ENCODE results near the gene ADARB2. TPM values are rescaled to one million over a fixed set of nuclear protein-coding genes. Genes with fewer than 3 reads are reported as not detected.

ADARB2 gene
- total and polyA plus RNA-seq, 10 of the 15 experiments (the other 5 are each of a cell fraction or from before 2014, with no cell fraction given): 0.02 to 4.1 (median 0.76) TPM

DNA sequence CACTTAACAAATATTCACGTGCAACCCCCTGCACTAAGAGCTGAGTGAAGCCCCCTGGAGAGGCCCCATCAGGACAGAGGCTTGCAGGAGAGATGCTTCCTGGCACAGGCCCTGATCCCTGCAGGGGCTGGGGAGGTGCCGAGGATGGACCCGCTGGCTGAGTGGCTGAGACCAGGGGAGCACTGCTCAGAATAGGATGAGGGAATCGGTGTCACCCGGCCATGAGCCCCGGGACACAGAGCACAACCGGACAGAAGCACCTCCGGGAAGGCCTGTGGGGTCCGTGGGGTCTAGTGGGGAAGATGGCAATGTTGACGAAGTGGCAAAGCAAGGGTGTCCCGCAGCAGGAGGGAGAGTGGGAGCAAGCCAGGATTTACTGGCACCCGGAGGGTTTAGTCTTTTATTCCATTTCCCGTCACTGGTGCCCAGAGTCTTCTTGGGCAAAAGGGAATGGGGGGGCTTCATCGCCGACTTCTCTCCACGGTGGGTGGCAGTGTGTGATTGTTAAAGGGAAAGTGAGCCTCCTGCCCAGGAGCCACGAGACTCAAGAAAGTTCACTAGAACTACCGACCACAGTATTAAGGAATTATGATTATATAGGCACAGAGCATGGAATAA is 140.7 kb downstream of the ADARB2 start:
- no peak overlapping the region for H2AFZ ChIP-seq (ENCODE audit: control insufficient read depth, low read depth, low read length)
- no peaks in the 10 kb centered on the region for H3K27me3 ChIP-seq (replicated peaks in 1 of 2; ENCODE audit: control insufficient read depth in 2 of 2, insufficient read depth in 2 of 2, low read length in 1 of 2)
- ChIA-PET SMC1A (ENCODE audit: uncharacterized antibody, unreplicated experiment) (interaction anchor here (1.0 kb wide), 1 partner anchor 139 kb away, joined by 3 read pairs; no protein-coding TSS in a partner anchor), RAD21 (ENCODE audit: unreplicated experiment) (no interaction called here), POLR2A (no interaction called here), CTCF (interaction anchor here (1.7 kb wide), 1 partner anchor 12 kb away, joined by 4 read pairs; no protein-coding TSS in a partner anchor)
- no peak overlapping the region for H3K4me3 ChIP-seq
- no peaks in the 10 kb centered on the region for H3K9me3 ChIP-seq (replicated peaks; ENCODE audit: control insufficient read depth, insufficient read depth, low read length)
- DNase-seq (ENCODE audit: low read depth, low spot score) (no peak), ATAC-seq (no peak), FAIRE-seq (no peak)
- no peak overlapping the region for H3K27ac ChIP-seq (ENCODE audit: control insufficient read depth, insufficient read depth)
- no peaks in the 10 kb centered on the region; the same call in 1 of the 2 replicates for H4K20me1 ChIP-seq (ENCODE audit: control insufficient read depth, insufficient read depth)
- H3K79me2 ChIP-seq (ENCODE audit: control insufficient read depth, insufficient read depth, low read length): no peaks in the 10 kb centered on the region
- BruUV-seq (replicated peaks): no TSS peak
- no peaks in the 10 kb centered on the region for H3K4me1 ChIP-seq (ENCODE audit: control insufficient read depth, insufficient read depth, low read length)
- H3K9ac ChIP-seq (ENCODE audit: control insufficient read depth, insufficient read depth, low read length): no peak overlapping the region
- TF ChIP-seq, protein P1, sequence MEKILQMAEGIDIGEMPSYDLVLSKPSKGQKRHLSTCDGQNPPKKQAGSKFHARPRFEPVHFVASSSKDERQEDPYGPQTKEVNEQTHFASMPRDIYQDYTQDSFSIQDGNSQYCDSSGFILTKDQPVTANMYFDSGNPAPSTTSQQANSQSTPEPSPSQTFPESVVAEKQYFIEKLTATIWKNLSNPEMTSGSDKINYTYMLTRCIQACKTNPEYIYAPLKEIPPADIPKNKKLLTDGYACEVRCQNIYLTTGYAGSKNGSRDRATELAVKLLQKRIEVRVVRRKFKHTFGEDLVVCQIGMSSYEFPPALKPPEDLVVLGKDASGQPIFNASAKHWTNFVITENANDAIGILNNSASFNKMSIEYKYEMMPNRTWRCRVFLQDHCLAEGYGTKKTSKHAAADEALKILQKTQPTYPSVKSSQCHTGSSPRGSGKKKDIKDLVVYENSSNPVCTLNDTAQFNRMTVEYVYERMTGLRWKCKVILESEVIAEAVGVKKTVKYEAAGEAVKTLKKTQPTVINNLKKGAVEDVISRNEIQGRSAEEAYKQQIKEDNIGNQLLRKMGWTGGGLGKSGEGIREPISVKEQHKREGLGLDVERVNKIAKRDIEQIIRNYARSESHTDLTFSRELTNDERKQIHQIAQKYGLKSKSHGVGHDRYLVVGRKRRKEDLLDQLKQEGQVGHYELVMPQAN (conservative IDR thresholded peaks at IDR 0.05): no peak
- in situ Hi-C loops (cut with MboI) (no loop called here), intact Hi-C loops (cut with micrococcal nuclease; ENCODE audit: unreplicated experiment) (no loop called here)
- 36% methylated on average over 18 of the region's 18 CpGs for WGBS (ENCODE audit: insufficient coverage, insufficient replicate concordance, low lambda C conversion rate, missing lambda C conversion rate)
- no peaks in the 10 kb centered on the region for H3K36me3 ChIP-seq (ENCODE audit: control insufficient read depth in 2 of 2, insufficient read depth in 2 of 2, low read length in 1 of 2)
- no peak overlapping the region for H3K4me2 ChIP-seq (ENCODE audit: control insufficient read depth, insufficient read depth)

DNA sequence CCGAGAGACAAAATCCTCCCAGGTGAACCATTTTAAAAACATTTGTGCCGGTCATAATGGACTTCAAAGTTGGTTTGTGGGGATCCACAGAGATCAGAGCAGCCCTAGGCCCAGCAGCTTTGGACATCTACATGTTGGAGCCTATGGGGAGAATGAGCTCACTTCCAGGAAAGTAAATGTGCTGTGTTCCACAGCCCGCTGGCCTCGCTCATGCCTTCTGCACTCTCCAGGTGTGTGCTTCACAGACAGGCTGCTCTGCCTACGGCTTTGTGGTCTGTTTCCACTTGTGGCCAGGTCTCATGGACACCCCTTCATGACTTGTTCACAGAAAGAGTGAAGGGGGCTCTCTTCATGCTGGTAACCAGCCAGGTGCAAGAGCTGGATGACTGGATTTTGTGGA is 141.6 kb downstream of the ADARB2 start:
- SMC1A ChIA-PET (ENCODE audit: uncharacterized antibody, unreplicated experiment): no interaction called here
- no peak for FAIRE-seq
- TF ChIP-seq KDM1A (IDR thresholded peaks at IDR 0.05; ENCODE audit: borderline replicate concordance) (no peak), FOXM1 (IDR thresholded peaks at IDR 0.05; ENCODE audit: low read depth, low read length) (no peak), MEF2A (IDR thresholded peaks at IDR 0.05; ENCODE audit: insufficient read depth, low read depth, low read length) (no peak), EED (IDR thresholded peaks at IDR 0.05; ENCODE audit: low read depth) (no peak), TCF7 (IDR thresholded peaks at IDR 0.05; ENCODE audit: borderline replicate concordance) (no peak), ZNF384 (IDR thresholded peaks at IDR 0.05; ENCODE audit: borderline replicate concordance, low read depth, low read length) (no peak), BRCA1 (IDR thresholded peaks at IDR 0.05; ENCODE audit: low read depth, low read length) (no peak), NR2F1 (conservative IDR thresholded peaks at IDR 0.05) (no peak), MXI1 (IDR thresholded peaks at IDR 0.05; ENCODE audit: low read depth, low read length) (no peak), HDAC6 (IDR thresholded peaks at IDR 0.05; ENCODE audit: unreplicated experiment) (no peak), JUNB (IDR thresholded peaks at IDR 0.05) (no peak), EZH2 (IDR thresholded peaks at IDR 0.05; ENCODE audit: borderline replicate concordance, control insufficient read depth, low read depth, low read length) (no peak), ZNF217 (IDR thresholded peaks at IDR 0.05) (no peak), CEBPB (IDR thresholded peaks at IDR 0.05; ENCODE audit: borderline replicate concordance in 1 of 2, low read depth in 2 of 2, low read length in 2 of 2) (no peak)
- TF ChIP-seq, protein P2, sequence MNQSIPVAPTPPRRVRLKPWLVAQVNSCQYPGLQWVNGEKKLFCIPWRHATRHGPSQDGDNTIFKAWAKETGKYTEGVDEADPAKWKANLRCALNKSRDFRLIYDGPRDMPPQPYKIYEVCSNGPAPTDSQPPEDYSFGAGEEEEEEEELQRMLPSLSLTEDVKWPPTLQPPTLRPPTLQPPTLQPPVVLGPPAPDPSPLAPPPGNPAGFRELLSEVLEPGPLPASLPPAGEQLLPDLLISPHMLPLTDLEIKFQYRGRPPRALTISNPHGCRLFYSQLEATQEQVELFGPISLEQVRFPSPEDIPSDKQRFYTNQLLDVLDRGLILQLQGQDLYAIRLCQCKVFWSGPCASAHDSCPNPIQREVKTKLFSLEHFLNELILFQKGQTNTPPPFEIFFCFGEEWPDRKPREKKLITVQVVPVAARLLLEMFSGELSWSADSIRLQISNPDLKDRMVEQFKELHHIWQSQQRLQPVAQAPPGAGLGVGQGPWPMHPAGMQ (IDR thresholded peaks at IDR 0.05; ENCODE audit: borderline replicate concordance): no peak

More for the DNA sequence above, 141.6 kb downstream of the ADARB2 start:
- RAD21 ChIA-PET (ENCODE audit: unreplicated experiment): no interaction called here
- DNase-seq (ENCODE audit: low read depth, low spot score) (no peak), ATAC-seq (no peak)
- CTCF ChIA-PET: no interaction called here
- POLR2A ChIA-PET: no interaction called here
- H3K4me2 ChIP-seq (ENCODE audit: control insufficient read depth, insufficient read depth): no peak overlapping the region
- H3K27me3 ChIP-seq (replicated peaks in 1 of 2; ENCODE audit: control insufficient read depth in 2 of 2, insufficient read depth in 2 of 2, low read length in 1 of 2): no peaks in the 10 kb centered on the region
- intact Hi-C loops (cut with micrococcal nuclease; ENCODE audit: unreplicated experiment) (no loop called here), in situ Hi-C loops (cut with MboI) (no loop called here)
- H3K27ac ChIP-seq (ENCODE audit: control insufficient read depth, insufficient read depth): no peak overlapping the region
- H3K4me1 ChIP-seq (ENCODE audit: control insufficient read depth, insufficient read depth, low read length): no peaks in the 10 kb centered on the region
- no peak overlapping the region for H2AFZ ChIP-seq (ENCODE audit: control insufficient read depth, low read depth, low read length)
- no peaks in the 10 kb centered on the region for H3K9me3 ChIP-seq (replicated peaks; ENCODE audit: control insufficient read depth, insufficient read depth, low read length)
- no peak overlapping the region for H3K4me3 ChIP-seq
- no peaks in the 10 kb centered on the region for H3K36me3 ChIP-seq (ENCODE audit: control insufficient read depth in 2 of 2, insufficient read depth in 2 of 2, low read length in 1 of 2)
- BruUV-seq (replicated peaks): no TSS peak
- H4K20me1 ChIP-seq (ENCODE audit: control insufficient read depth, insufficient read depth): no peaks in the 10 kb centered on the region; the same call in 1 of the 2 replicates
- 64% methylated on average over 5 of the region's 5 CpGs for WGBS (ENCODE audit: insufficient coverage, insufficient replicate concordance, low lambda C conversion rate, missing lambda C conversion rate)
- no peaks in the 10 kb centered on the region for H3K79me2 ChIP-seq (ENCODE audit: control insufficient read depth, insufficient read depth, low read length)
- no peak overlapping the region for H3K9ac ChIP-seq (ENCODE audit: control insufficient read depth, insufficient read depth, low read length)

All from GM12878 (cell line).